Stimulated activated CD8-positive, alpha-beta memory T cell treated with anti-CD3 and anti-CD28 coated beads, Interleukin-7, amount 100 ng/mL, for 48 hours (primary cell): ENCODE results near the gene BANP.
"Not testable (repeated sequence)": the region's sequence is repeated elsewhere in the genome, so short reads cannot be mapped to it uniquely, and the experiment has no call there.

Experiments
- DNase-seq, 2 donors: peaks; one replicate each; pipeline ENCODE4 v3.0.0-alpha.2; 2020; ENCODE audit warnings: low read depth in 1 of 2; ENCODE audit errors: extremely low read depth in 1 of 2

BANP gene

GRCh38 chr16:88026964-88027938 is 76.0 kb downstream of the BANP start:
- no peak for DNase-seq

GRCh38 chr16:88028177-88028930 is 77.1 kb downstream of the BANP start:
- not testable (repeated sequence) for DNase-seq

GRCh38 chr16:88030498-88030897 is 79.3 kb downstream of the BANP start:
- DNase-seq, result no peak

GRCh38 chr16:88030961-88031360 is 79.7 kb downstream of the BANP start:
- not testable (repeated sequence) for DNase-seq

- not testable (repeated sequence) for DNase-seq
Measured at GRCh38 chr16:88033003-88033740, 81.9 kb downstream of the BANP start.

- DNase-seq, result no peak
Measured at GRCh38 chr16:88034770-88035169, 83.5 kb downstream of the BANP start.

- DNase-seq, result no peak
Measured at GRCh38 chr16:88035292-88035691, 84.1 kb downstream of the BANP start.

GRCh38 chr16:88035884-88036639 is 84.8 kb downstream of the BANP start:
- DNase-seq, result not testable (repeated sequence)

- DNase-seq, result not testable (repeated sequence)
Measured at GRCh38 chr16:88036640-88036996, 85.4 kb downstream of the BANP start.

GRCh38 chr16:88037359-88037758 is 86.1 kb downstream of the BANP start:
- DNase-seq, result not testable (repeated sequence)

GRCh38 chr16:88037876-88038525 is 86.8 kb downstream of the BANP start:
- DNase-seq, result not testable (repeated sequence)

GRCh38 chr16:88038526-88038908 is 87.3 kb downstream of the BANP start:
- not testable (repeated sequence) for DNase-seq

- DNase-seq, result no peak
Measured at GRCh38 chr16:88039591-88039990, 88.4 kb downstream of the BANP start.

GRCh38 chr16:88040196-88040876 is 89.1 kb downstream of the BANP start:
- DNase-seq, result not testable (repeated sequence)

GRCh38 chr16:88040877-88041244 is 89.6 kb downstream of the BANP start:
- DNase-seq, result not testable (repeated sequence)

GRCh38 chr16:88041506-88041905 is 90.3 kb downstream of the BANP start:
- not testable (repeated sequence) for DNase-seq

GRCh38 chr16:88041986-88042562 is 90.8 kb downstream of the BANP start:
- not testable (repeated sequence) for DNase-seq

- not testable (repeated sequence) for DNase-seq
Measured at GRCh38 chr16:88043208-88043910, 92.1 kb downstream of the BANP start.
